Common myeloid progenitor, CD34-positive (primary cell): ENCODE data around the gene RAD23B.
"Not testable (repeated sequence)": the region's sequence is repeated elsewhere in the genome, so short reads cannot be mapped to it uniquely, and the experiment has no call there.

Experiments used
- CTCF ChIA-PET: fragments of 350-600 bp; sonication (Branson Sonifier 250); formaldehyde crosslinking; loops from one replicate; lab custom pipeline; 2021; ENCODE audit warnings: antibody characterized with exemption; lab: Charles Lee
- POLR2A ChIA-PET: fragments of 350-600 bp; sonication (Branson Sonifier 250); formaldehyde crosslinking; loops from one replicate; lab custom pipeline; 2021; ENCODE audit warnings: antibody characterized with exemption; lab: Charles Lee
- DNase-seq, 3 donors: peaks; one replicate each; pipeline versions ENCODE4 v3.0.0 to v3.0.0-alpha.2; 2013
- H3K27ac ChIP-seq, 2 experiments: 1 replicate in 1 of 2; 2 replicates in 1 of 2; pipeline ENCODE4 v1.7.0; 2013; ENCODE audit warnings: inconsistent platforms in 2 of 2, low read length in 2 of 2, mild to moderate bottlenecking in 2 of 2, low read depth in 1 of 2, moderate library complexity in 1 of 2; ENCODE audit not compliant: severe bottlenecking in 2 of 2, insufficient read depth in 1 of 2, poor library complexity in 1 of 2
- H3K27me3 ChIP-seq, 5 experiments: replicated peaks in 2 of 5; 1 replicate in 3 of 5; 2 replicates in 2 of 5; pipeline versions ENCODE4 v1.6.1 to v1.7.0; 2013; ENCODE audit warnings: low read length in 4 of 5, mild to moderate bottlenecking in 2 of 5, moderate library complexity in 2 of 5, inconsistent platforms in 1 of 5; ENCODE audit not compliant: insufficient read depth in 5 of 5, control insufficient read depth in 4 of 5
- H3K36me3 ChIP-seq, 4 experiments: 1 replicate in 2 of 4; 2 replicates in 2 of 4; pipeline versions ENCODE4 v1.6.1 to v1.7.0; 2013; ENCODE audit warnings: low read length in 3 of 4, control low read depth in 1 of 4, mild to moderate bottlenecking in 1 of 4; ENCODE audit not compliant: control insufficient read depth in 4 of 4, insufficient read depth in 4 of 4
- H3K4me1 ChIP-seq, 4 experiments: 1 replicate in 3 of 4; 2 replicates in 1 of 4; pipeline versions ENCODE4 v1.6.1 to v1.7.1; 2013; ENCODE audit warnings: low read length in 3 of 4, mild to moderate bottlenecking in 3 of 4, control low read depth in 1 of 4, inconsistent platforms in 1 of 4, moderate library complexity in 1 of 4; ENCODE audit not compliant: control insufficient read depth in 4 of 4, insufficient read depth in 4 of 4; ENCODE audit errors: control extremely low read depth in 1 of 4
- H3K4me3 ChIP-seq, 7 experiments: 1 replicate in 4 of 7; 2 replicates in 3 of 7; pipeline versions ENCODE4 v1.5.1 to v1.7.0; 2013; ENCODE audit warnings: mild to moderate bottlenecking in 7 of 7, low read length in 6 of 7, moderate library complexity in 6 of 7, inconsistent platforms in 2 of 7, low read depth in 2 of 7, control low read depth in 1 of 7; ENCODE audit not compliant: insufficient read depth in 4 of 7, control insufficient read depth in 1 of 7; ENCODE audit errors: extremely low read depth in 1 of 7
- H3K9me3 ChIP-seq, 5 experiments: 1 replicate in 4 of 5; 2 replicates in 1 of 5; pipeline versions ENCODE4 v1.6.1 to v1.7.1; 2013; ENCODE audit warnings: low read length in 4 of 5, mild to moderate bottlenecking in 2 of 5, inconsistent platforms in 1 of 5, low read depth in 1 of 5, moderate library complexity in 1 of 5; ENCODE audit not compliant: control insufficient read depth in 4 of 5, insufficient read depth in 2 of 5; ENCODE audit errors: control extremely low read depth in 1 of 5
- WGBS: methylation state at CpG from one replicate; pipeline ENCODE4 v1.1.5; 2013; ENCODE audit not compliant: insufficient coverage; 5-methylcytosine and 5-hydroxymethylcytosine counted together

RAD23B gene

GRCh38 chr9:107290619-107291018 is 7.5 kb downstream of the RAD23B start:
- Histone ChIP-seq H3K27me3 (no peaks in the 10 kb centered on the region), H3K27ac (no peak overlapping the region), H3K36me3 (no peaks in the 10 kb centered on the region), H3K9me3 (no peaks in the 10 kb centered on the region), H3K4me3 (no peak overlapping the region), H3K4me1 (peaks cover 0 to 12% (median 9%) of the 10 kb centered on the region in 4 experiments)
- ChIA-PET POLR2A (no interaction called here), CTCF (interaction anchor here (2.3 kb wide), 1 partner anchor 14 kb away, joined by 8 read pairs; no protein-coding TSS in a partner anchor)
- DNase-seq: no peak
- 100% methylated on average over 3 of the region's 7 CpGs for WGBS

GRCh38 chr9:107292821-107293542 is 9.9 kb downstream of the RAD23B start:
- Histone ChIP-seq H3K4me3 (no peak overlapping the region), H3K27ac (no peak overlapping the region), H3K4me1 (peaks cover 0 to 3% (median 1%) of the 10 kb centered on the region in 4 experiments), H3K9me3 (no peaks in the 10 kb centered on the region), H3K36me3 (no peaks in the 10 kb centered on the region), H3K27me3 (no peaks in the 10 kb centered on the region)
- no CpG with 5 or more reads among the region's 1 CpG for WGBS
- no peak for DNase-seq
- CTCF ChIA-PET: interaction anchor here (1.4 kb wide), 1 partner anchor 9 kb away, joined by 4 read pairs; no protein-coding TSS in a partner anchor
- POLR2A ChIA-PET: no interaction called here

- H3K36me3 ChIP-seq: no peaks in the 10 kb centered on the region
- ChIA-PET POLR2A (no interaction called here), CTCF (interaction anchor here (0.9 to 1.4 kb wide), 2 partner anchors 10 to 53 kb away, joined by 3 to 4 read pairs; no protein-coding TSS in a partner anchor)
- no peaks in the 10 kb centered on the region for H3K9me3 ChIP-seq
- WGBS: 100% methylated on average over 1 of the region's 6 CpGs
- H3K27me3 ChIP-seq: no peaks in the 10 kb centered on the region
- no peak overlapping the region for H3K4me3 ChIP-seq
- H3K27ac ChIP-seq: no peak overlapping the region
- peaks cover 0 to 2% (median 0%) of the 10 kb centered on the region in 4 experiments for H3K4me1 ChIP-seq
- no peak for DNase-seq
These were observed 10.5 kb downstream of the RAD23B start for GRCh38 chr9:107293543-107294085.

- Histone ChIP-seq H3K4me1 (peaks cover 0 to 2% (median 0%) of the 10 kb centered on the region in 4 experiments), H3K27ac (no peak overlapping the region), H3K4me3 (no peak overlapping the region), H3K27me3 (no peaks in the 10 kb centered on the region), H3K36me3 (no peaks in the 10 kb centered on the region), H3K9me3 (no peaks in the 10 kb centered on the region)
- 94% methylated on average over 4 of the region's 4 CpGs for WGBS
- DNase-seq: no peak
- ChIA-PET CTCF (no interaction called here), POLR2A (no interaction called here)
These were observed 11.7 kb downstream of the RAD23B start for GRCh38 chr9:107294756-107295155.

GRCh38 chr9:107295995-107296394 is 12.9 kb downstream of the RAD23B start:
- H3K4me3 ChIP-seq: no peak overlapping the region
- peaks cover under 1 to 2% (median 2%) of the 10 kb centered on the region in 4 experiments for H3K36me3 ChIP-seq
- H3K9me3 ChIP-seq: no peaks in the 10 kb centered on the region
- DNase-seq: no peak
- H3K27me3 ChIP-seq: no peaks in the 10 kb centered on the region
- H3K4me1 ChIP-seq: peaks cover 0 to 2% (median 0%) of the 10 kb centered on the region in 4 experiments
- no peak overlapping the region for H3K27ac ChIP-seq
- POLR2A ChIA-PET: no interaction called here
- CTCF ChIA-PET: interaction anchor here (0.6 to 1.5 kb wide), 2 partner anchors 9 to 19 kb away, joined by 4 read pairs; no protein-coding TSS in a partner anchor
- WGBS: no CpG with 5 or more reads among the region's 1 CpG

- CTCF ChIA-PET: interaction anchor here (0.6 to 1.5 kb wide), 3 partner anchors 8 to 19 kb away, joined by 4 read pairs; no protein-coding TSS in a partner anchor
These were observed 13.5 kb downstream of the RAD23B start for GRCh38 chr9:107296592-107296991.

GRCh38 chr9:107299437-107299836 is 16.4 kb downstream of the RAD23B start:
- WGBS: no CpG with 5 or more reads among the region's 1 CpG
- Histone ChIP-seq H3K4me3 (no peak overlapping the region), H3K27me3 (no peaks in the 10 kb centered on the region), H3K36me3 (peaks cover 2 to 18% (median 11%) of the 10 kb centered on the region in 4 experiments), H3K4me1 (peaks cover 0 to 2% (median 0%) of the 10 kb centered on the region in 4 experiments), H3K9me3 (no peaks in the 10 kb centered on the region), H3K27ac (no peak overlapping the region)
- peak; percentile 14 to 30 (median 24) for DNase-seq
- ChIA-PET POLR2A (no interaction called here), CTCF (interaction anchor here (1.2 to 1.4 kb wide), 2 partner anchors 38 to 62 kb away, joined by 3 read pairs; no protein-coding TSS in a partner anchor)

More at GRCh38 chr9:107296592-107296991, 13.5 kb downstream of the RAD23B start:
- DNase-seq, H3K9me3 ChIP-seq, H3K4me3 ChIP-seq, H3K4me1 ChIP-seq, H3K36me3 ChIP-seq, H3K27ac ChIP-seq, H3K27me3 ChIP-seq: not testable (repeated sequence)
- 91% methylated on average over 6 of the region's 8 CpGs for WGBS
- POLR2A ChIA-PET: interaction anchor here (0.7 kb wide), 1 partner anchor 1728 kb away, joined by 4 read pairs; no protein-coding TSS in a partner anchor
